Ovary (tissue), 9 donors: Measurements from ENCODE around the gene NAA40. TPM values are rescaled to one million over a fixed set of nuclear protein-coding genes. Genes with fewer than 3 reads are reported as not detected.

Source experiments
- DNase-seq, 5 donors: peaks; one replicate each; pipeline ENCODE4 v3.0.0-alpha.2; 2019 to 2020
- H3K27ac ChIP-seq, 2 donors: fragments of 200-600 bp; one replicate each; pipeline versions ENCODE4 v1.5.1 to v1.8.0; 2019 to 2022
- H3K27me3 ChIP-seq: fragments of 200-600 bp; one replicate; pipeline ENCODE4 v1.8.0; 2022
- H3K36me3 ChIP-seq: fragments of 200-600 bp; sonication (generic); one replicate; pipeline ENCODE4 v1.5.1; 2019
- H3K4me1 ChIP-seq: one replicate; pipeline ENCODE4 v1.8.1; 2013; ENCODE audit warnings: mild to moderate bottlenecking, moderate library complexity; ENCODE audit not compliant: insufficient read depth
- H3K4me3 ChIP-seq: fragments of 200-600 bp; sonication (generic); one replicate; pipeline ENCODE4 v1.5.1; 2017
- H3K9me3 ChIP-seq, 2 donors: fragments of 200-600 bp in 1 of 2; sonication (generic) in 1 of 2; one replicate each; pipeline versions ENCODE4 v1.5.1 to v1.8.1; 2013 to 2019; ENCODE audit warnings: mild to moderate bottlenecking in 1 of 2, moderate library complexity in 1 of 2
- EP300 ChIP-seq: sonication (generic); formaldehyde crosslinking; IDR thresholded peaks from one replicate; pipeline ENCODE4 v1.6.1; 2017; ENCODE audit warnings: antibody characterized with exemption
- POLR2A ChIP-seq: fragments of 450-650 bp; IDR thresholded peaks from one replicate; pipeline ENCODE4 v1.6.1; 2017; ENCODE audit warnings: antibody characterized with exemption, mild to moderate bottlenecking, moderate library complexity
- WGBS, 3 donors: extraction: QIAGEN DNeasy Blood & Tissue Kit in 1 of 3; methylation state at CpG; one replicate each; pipeline versions ENCODE4 v1.1.5 to v1.1.7; 2013 to 2017; 5-methylcytosine and 5-hydroxymethylcytosine counted together
- intact Hi-C, 4 donors: fragments of 100-400 bp; cut with DNase I; formaldehyde crosslinking; loops; one replicate each; pipeline versions ENCODE4 v1.11.0 to v1.15.1; 2022 to 2023
- polyA plus RNA-seq, 2 donors: library from polyadenylated mRNA; stranded (reverse); fragments of 200-250 nt in 1 of 2; fragments of 350-450 nt in 1 of 2; fragmentation: Illumina TruSeq in 1 of 2; extraction: RNeasy Lipid Tissue Mini Kit (QIAGEN cat#74804) in 1 of 2; gene quantifications; one replicate each; pipeline ENCODE4 v1.2.3, GENCODE V29; 2013 to 2014
- total RNA-seq, 7 donors: library from RNA; depleted of rRNA in 2 of 7; stranded (reverse); fragments of >200 nt in 2 of 7; fragmentation: NEBNext Ultra II Directional in 3 of 7; extraction: Animal tissue kit (Norgen Biotek cat#: 25700) in 3 of 7; gene quantifications; one replicate each; pipeline versions ENCODE4 v1.1.0 to v1.2.4, GENCODE V29; 2016 to 2023
- TF ChIP-seq, protein P1 (sequence below), 3 donors: fragments of 450-650 bp in 2 of 3; fragments of 200-600 bp in 1 of 3; IDR thresholded peaks; one replicate each; pipeline versions ENCODE4 v1.5.1 to v1.8.0; 2016 to 2022; ENCODE audit warnings: antibody characterized with exemption in 3 of 3, mild to moderate bottlenecking in 1 of 3
- donor health status: DM: no; HTN: no; CAD: no; lungs with moderate emphysema.
- donor health status: DM: no; HTN: no; CAD: no.
- donor health status: Bipolar disorder and iron deficiency.
- donor health status: DM: yes; HTN: yes; CAD: no.
- donor health status: DM: no; HTN: no; CAD: no.
- donor health status: DM: yes; HTN: yes; CAD: no.

NAA40 gene
- total and polyA plus RNA-seq, 9 donors = 4.5 to 15.9 (median 10.2) TPM

DNA sequence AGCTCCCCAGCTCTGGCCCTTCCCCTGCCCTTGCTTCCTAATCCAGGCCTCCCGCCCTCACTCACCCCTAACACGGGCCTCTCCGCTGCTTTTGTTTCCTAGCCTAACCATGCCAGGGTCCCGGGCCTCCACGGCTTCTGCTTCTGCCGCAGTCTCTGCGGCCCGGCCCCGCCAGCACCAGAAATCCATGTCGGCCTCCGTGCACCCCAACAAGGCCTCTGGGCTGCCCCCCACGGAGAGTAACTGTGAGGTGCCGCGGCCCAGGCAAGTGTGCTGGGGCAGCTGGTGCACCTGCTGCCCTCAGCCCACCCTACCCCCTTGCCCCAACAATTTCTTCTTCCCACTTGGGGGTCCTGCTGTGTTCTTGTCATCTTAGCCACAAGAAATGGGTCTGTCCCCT is 34.9 kb upstream of the NAA40 start:
- H3K4me3 ChIP-seq = no peak overlapping the region
- no peaks in the 10 kb centered on the region for H3K36me3 ChIP-seq
- no peaks in the 10 kb centered on the region for H3K9me3 ChIP-seq
- H3K4me1 ChIP-seq = peaks cover 8% of the 10 kb centered on the region
- 93 to 95% (median 93%) methylated on average over 14 of the region's 14 CpGs for WGBS, 3 donors
- H3K27ac ChIP-seq = no peak overlapping the region
- intact Hi-C loops = no loop called here
- H3K27me3 ChIP-seq = no peaks in the 10 kb centered on the region
- DNase-seq = no peak
- TF ChIP-seq, protein P1, sequence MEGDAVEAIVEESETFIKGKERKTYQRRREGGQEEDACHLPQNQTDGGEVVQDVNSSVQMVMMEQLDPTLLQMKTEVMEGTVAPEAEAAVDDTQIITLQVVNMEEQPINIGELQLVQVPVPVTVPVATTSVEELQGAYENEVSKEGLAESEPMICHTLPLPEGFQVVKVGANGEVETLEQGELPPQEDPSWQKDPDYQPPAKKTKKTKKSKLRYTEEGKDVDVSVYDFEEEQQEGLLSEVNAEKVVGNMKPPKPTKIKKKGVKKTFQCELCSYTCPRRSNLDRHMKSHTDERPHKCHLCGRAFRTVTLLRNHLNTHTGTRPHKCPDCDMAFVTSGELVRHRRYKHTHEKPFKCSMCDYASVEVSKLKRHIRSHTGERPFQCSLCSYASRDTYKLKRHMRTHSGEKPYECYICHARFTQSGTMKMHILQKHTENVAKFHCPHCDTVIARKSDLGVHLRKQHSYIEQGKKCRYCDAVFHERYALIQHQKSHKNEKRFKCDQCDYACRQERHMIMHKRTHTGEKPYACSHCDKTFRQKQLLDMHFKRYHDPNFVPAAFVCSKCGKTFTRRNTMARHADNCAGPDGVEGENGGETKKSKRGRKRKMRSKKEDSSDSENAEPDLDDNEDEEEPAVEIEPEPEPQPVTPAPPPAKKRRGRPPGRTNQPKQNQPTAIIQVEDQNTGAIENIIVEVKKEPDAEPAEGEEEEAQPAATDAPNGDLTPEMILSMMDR (IDR thresholded peaks at IDR 0.05) = no peak
- TF ChIP-seq EP300 (no peak), POLR2A (no peak)

- whole genome bisulfite sequencing, 3 donors = 88 to 89% (median 89%) methylated on average over 13 of the region's 13 CpGs
- no peak for DNase-seq
- peaks cover 9% of the 10 kb centered on the region for H3K4me1 ChIP-seq
- no peak overlapping the region for H3K27ac ChIP-seq
- H3K4me3 ChIP-seq = no peak overlapping the region
- no peaks in the 10 kb centered on the region for H3K9me3 ChIP-seq
- no peaks in the 10 kb centered on the region for H3K36me3 ChIP-seq
- H3K27me3 ChIP-seq = no peaks in the 10 kb centered on the region
- intact Hi-C loops = loop anchor here in 1 of 4 donors (5.0 kb wide), 1 partner anchor 32 kb away; no protein-coding TSS in a partner anchor
- no peak for TF ChIP-seq POLR2A
- no peak for TF ChIP-seq EP300
- TF ChIP-seq, protein P1 (IDR thresholded peaks at IDR 0.05) = no peak
Observed at GRCh38 chr11:63904743-63905142, 34.1 kb upstream of the NAA40 start.

GRCh38 chr11:63905179-63905578 is 33.6 kb upstream of the NAA40 start:
- no peaks in the 10 kb centered on the region for H3K27me3 ChIP-seq
- no peak overlapping the region for H3K27ac ChIP-seq
- no peak overlapping the region for H3K4me3 ChIP-seq
- peaks cover 9% of the 10 kb centered on the region for H3K4me1 ChIP-seq
- intact Hi-C loops = loop anchor here in 1 of 4 donors (5.0 kb wide), 1 partner anchor 33 kb away; no protein-coding TSS in a partner anchor
- TF ChIP-seq EP300 (no peak), POLR2A (no peak)
- TF ChIP-seq, protein P1 (IDR thresholded peaks at IDR 0.05) = no peak
- no peaks in the 10 kb centered on the region for H3K9me3 ChIP-seq
- WGBS, 3 donors = 76 to 81% (median 77%) methylated on average over 6 of the region's 6 CpGs
- no peaks in the 10 kb centered on the region for H3K36me3 ChIP-seq
- DNase-seq = no peak

GRCh38 chr11:63906087-63906486 is 32.7 kb upstream of the NAA40 start:
- no peak overlapping the region for H3K4me3 ChIP-seq
- TF ChIP-seq, protein P1 (IDR thresholded peaks at IDR 0.05) = no peak
- no peak for TF ChIP-seq EP300
- no peak for TF ChIP-seq POLR2A
- DNase-seq = no peak
- H3K9me3 ChIP-seq = no peaks in the 10 kb centered on the region
- WGBS, 3 donors = 92 to 99% (median 95%) methylated on average over 4 of the region's 4 CpGs
- peaks cover 9% of the 10 kb centered on the region for H3K4me1 ChIP-seq
- no peaks in the 10 kb centered on the region for H3K36me3 ChIP-seq
- no peaks in the 10 kb centered on the region for H3K27me3 ChIP-seq
- intact Hi-C loops = loop anchor here in 1 of 4 donors (5.0 kb wide), 1 partner anchor 34 kb away; no protein-coding TSS in a partner anchor
- H3K27ac ChIP-seq = no peak overlapping the region
